ENCODE results near the gene WWOX.

The WWOX gene

DNA sequence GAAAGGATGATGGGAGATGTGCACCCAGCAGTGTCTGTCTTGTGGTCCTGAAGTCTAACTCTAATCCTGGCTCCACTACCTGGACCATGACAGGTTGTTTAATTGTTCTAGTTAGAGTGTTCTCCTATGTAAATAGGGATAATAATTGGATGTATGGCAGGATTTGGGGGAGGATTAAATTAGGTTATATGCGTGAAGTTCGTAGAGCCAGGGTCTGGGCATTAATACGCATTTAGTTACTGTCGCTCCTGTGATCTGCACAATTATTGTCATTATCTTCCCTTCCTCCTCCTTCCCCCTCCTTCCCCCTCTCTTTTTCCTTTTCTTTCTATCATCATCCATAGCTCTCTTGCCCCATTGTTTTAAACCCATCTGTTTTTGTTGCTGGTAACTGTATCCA, 210.3 kb downstream of the WWOX start:
- no peak for DNase-seq

GRCh38 chr16:78310196-78310595, 210.7 kb downstream of the WWOX start:
- no peak for DNase-seq

GRCh38 chr16:78310990-78311561, 211.6 kb downstream of the WWOX start:
- DNase-seq = peak; percentile 3

DNA sequence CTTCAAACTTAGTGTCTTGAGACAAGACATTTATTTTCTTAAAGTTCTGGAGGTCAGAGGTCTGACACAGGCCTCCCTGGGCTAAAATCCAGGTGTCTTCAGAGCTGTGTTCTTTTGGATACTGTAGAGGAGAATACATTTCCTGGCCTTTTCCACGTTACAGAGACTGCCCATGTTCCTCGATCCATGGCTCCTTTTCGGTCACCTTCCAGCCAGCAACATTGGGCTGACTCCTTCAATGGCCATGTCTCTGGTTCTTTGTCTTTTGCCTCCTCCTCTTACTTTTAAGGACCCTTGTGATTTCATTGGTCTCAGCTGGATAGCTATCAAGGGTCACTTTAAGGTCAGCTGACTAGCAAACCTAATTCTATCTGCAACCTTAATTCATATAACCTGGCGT, 212.4 kb downstream of the WWOX start:
- no peak for DNase-seq

- DNase-seq = no peak
Measured at GRCh38 chr16:78317564-78318240, 218.2 kb downstream of the WWOX start.

DNA sequence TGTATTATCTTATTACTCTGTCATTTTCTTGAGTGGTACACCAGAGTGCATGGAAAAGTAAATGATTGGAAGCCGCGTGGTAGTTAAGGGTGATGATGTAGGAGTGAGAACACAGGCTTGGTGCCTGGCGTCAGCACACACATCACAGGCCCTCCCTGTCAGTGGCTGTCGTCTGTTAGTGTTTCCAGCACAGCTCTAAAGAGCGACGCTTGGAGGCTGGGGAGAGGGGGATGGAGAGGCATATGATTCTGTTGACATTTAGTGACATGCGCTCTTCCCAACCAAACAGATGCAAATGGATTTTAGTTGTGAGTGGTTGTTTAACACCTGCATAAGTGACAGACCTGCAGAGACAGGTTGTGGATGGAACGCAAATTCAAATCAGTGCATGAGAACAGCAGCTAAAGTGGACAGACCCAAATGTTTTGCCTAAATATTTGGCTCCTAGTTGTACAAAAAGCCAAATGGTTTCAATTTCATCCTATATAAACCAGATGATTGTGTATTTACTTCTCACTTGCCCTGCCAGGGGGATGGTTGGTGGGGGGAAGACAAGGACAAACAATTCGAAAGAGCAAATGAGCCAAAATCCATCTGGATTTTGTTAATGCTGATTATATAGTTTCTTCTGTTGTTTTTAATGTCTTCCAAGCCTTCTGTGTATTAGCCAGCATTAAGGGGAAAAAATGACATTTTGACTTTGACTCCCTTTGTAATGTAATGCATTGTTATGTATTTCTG, 222.3 kb downstream of the WWOX start:
- no peak for DNase-seq

DNA sequence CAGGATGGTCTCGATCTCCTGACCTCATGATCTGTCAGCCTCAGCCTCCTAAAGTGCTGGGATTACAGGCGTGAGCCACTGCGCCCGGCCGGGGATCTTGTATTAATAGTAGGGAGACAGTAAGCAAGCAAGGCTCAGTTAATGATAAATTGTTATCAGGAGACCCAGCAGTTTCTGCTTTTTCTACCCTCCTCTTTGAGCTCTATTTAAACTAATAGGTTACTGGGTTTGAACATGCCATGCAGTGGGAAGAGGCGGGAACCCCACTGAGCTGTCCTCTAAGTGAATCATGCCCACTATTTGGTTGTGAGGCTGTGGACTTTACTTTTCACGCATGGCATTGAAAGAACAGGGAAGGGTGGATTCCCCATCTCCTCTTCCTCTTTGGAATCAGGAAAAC, 223.9 kb downstream of the WWOX start:
- DNase-seq = no peak

DNA sequence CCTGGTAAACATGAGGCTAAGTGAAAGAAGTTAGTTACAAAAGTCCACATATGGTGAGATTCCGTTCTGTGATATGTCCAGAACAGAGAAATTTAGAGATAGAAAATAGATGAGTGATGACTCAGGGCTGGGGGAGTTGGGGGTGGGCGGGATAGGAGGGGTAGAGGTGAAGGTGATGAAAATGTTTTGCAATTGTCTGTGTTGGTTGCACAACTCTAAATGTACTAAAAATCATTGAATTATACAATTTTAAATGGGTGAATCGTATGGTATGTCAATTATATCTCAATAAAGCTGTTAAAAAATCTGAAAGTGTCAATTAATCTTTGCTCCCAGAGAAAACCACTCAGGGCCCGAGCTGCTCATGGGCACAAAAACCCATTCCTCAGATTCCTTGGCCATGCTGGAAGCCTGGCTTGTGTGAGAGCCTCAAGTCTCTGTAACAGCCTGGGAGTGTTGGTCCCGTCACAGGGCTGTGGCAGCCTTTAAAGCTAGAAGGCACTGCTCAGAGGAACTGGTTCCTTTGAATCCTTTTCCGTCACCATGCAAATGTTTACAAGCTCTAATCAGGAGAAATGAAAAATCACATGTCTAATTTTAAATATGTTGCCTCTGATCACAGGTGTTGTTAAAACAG, 225.3 kb downstream of the WWOX start:
- no peak for DNase-seq

DNA sequence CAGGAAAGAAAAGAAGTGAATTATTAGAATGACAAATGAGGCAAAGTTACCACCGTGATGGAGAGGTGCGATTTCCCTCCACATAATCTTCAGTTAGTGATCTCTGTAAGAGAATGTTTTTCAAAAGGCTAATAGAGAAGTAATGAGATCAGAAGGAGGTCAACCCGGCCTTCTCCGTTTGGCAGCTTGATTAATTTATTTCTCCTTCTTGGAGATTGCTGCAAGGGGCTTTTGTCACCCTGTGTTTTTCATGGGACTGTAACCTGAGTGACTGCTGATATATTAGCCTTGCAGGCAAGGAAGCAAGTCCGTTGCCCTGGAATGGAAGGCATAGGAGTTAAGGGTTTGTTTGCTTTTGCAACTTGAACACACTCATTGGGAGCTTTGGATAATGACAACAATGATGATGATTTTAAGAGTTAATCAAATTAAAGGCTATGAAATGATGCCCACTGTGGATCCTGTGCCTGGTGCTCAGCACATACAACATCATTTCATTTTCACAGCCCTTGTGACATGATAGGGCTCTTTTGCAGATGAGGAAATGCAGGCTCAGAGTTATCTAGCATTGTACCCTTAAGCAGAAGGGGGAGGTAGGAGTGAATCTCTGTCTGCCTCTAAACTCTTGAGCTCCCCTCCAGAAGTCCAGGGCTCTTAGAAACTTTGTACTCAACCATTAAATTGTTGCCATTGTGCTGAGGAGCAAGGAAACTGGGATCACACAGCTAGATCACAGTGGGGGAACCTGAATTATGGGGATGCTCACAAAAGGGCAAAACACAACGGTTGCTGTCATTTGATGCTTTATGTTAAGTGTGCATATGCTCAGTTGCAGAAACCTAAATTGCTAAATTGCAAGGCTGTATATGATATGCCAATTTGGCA, 226.3 kb downstream of the WWOX start:
- DNase-seq = no peak

DNA sequence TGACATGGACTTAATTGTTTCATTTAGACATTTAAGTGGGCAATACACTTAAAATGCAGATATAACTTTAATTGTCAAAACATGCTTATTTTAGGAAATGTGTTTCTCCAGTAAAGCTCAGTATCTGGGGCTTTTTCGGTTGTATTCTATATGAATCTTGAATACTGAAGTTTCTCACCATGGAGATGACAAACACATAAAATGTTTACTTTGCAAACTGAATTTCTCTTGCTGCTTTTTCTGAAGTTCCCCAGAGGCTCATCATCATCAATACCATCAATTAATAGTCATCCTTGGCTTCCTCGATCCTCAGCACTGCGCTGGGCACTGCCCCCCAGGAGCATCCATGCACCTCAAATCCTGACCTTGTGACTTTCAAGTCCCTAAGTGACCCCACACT, 227.3 kb downstream of the WWOX start:
- no peak for DNase-seq

DNA sequence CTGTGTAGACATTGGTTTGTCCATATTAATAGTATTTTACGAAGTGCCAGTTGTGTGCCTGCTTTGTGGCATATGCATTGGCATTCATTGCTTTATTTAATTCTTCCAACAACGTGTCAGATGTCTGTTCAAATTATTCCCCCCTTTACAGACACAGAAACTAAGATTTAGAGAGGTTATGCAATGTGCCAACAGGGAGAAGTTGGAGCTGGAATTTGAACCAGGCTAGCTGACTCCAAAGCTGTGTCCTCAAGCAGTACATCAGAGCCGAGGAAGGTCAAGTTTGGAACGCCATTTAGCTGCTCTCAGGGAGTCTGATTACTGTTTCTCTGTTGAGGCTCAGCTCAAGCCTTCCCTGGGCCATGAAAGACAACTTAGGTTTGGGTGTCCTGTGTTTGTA, 232.3 kb downstream of the WWOX start:
- DNase-seq = no peak

DNA sequence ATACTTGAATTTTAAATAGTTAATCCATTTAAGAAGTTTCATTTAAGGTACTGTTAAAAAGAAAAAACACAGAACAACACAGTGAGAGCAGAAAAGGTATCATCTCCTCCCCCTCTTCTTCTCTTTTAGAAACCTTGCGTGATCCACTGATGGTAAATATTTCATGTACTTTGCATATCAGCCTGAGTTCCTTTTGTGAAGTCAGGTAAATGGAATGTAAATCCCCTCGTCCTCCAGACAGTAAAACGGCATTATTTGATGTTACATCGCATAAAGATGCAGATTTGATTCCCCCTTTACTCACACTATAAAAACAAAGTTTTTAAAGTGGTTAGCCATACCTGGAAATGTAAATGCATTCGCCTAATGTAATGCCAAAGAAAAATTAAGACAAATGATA, 234.4 kb downstream of the WWOX start:
- no peak for DNase-seq

DNA sequence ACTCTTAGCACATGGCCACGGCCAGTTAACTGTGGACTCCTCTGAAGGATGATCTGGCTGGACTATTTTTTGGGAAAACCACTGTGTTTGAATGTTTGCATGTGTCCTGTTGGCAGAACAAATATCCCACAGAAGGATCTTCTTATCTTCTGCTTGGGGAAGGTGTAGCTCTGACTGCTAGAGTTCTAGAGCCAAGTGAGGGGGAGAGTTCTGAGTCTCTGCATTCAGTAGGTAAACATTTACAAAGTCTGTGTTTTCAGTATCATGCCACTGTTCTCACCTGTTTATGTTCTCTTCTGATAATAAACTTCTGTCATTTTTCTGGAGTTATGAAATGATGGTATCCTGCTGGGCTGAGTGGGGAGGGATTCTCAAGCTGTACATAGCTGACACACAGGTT, 241.1 kb downstream of the WWOX start:
- no peak for DNase-seq

GRCh38 chr16:78348068-78348467, 248.6 kb downstream of the WWOX start:
- DNase-seq = no peak

DNA sequence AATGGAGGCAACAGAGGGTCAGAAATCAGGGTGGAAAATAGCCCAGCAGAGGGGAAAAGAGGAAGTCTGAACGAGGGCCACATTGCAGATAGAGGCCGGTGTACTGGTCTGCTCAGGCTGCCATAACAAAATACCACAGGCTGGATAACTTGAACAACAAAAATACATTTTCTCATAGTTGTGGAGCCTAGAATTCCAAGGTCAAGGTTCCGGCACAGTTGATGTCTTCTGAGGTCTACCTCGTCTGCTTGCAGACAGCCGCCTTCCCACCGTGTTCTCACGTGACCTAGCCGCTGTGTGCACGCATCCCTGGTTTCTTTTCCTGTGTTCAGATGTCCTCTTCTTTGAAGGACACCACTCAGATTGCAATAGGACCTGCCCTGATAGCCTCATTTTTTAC, 249.4 kb downstream of the WWOX start:
- DNase-seq = no peak

DNA sequence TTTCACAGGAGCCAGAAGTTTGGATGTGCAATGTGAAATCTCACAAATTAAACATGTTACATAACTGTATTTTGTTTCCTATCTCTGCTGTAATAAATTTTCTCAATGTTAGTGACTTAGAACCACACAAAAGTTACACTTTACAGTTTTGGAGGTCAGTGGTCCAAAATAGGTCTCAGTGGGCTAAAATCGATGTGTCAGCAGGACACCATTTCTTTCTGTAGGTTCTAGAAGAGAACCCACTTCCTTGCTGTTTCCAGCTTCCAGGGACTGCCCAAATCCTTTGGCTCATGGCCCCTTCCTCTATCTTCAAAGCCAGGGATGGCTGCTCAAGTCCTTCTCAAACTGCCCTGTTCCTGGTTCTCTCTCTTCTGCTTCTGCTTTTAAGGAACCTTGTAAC, 252.7 kb downstream of the WWOX start:
- DNase-seq = no peak

GRCh38 chr16:78353640-78354275, 254.3 kb downstream of the WWOX start:
- no peak for DNase-seq

GRCh38 chr16:78362524-78363135, 263.2 kb downstream of the WWOX start:
- DNase-seq = no peak

GRCh38 chr16:78363843-78364555, 264.5 kb downstream of the WWOX start:
- DNase-seq = no peak

DNA sequence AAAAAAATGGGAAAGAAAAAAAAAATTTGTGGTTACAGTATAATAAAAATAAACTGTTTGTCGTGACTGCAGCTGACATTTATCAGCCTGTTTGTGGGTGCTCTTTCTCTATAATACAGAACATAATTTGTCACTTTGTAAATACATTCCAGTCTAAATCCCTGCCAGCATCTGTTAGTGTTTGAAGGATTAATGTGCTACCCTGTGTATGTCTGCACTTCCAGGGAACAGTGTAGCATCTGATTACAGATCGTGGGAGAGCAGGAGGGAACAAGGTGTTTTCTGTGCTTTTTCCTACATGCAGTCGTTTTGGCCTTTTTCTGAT, 265.1 kb downstream of the WWOX start:
- no peak for DNase-seq

GRCh38 chr16:78365366-78365765, 265.9 kb downstream of the WWOX start:
- DNase-seq = no peak
